Gastroesophageal sphincter (tissue), 4 donors: ENCODE data around the gene TOP2B. TPM values are rescaled to one million over a fixed set of nuclear protein-coding genes. Genes with fewer than 3 reads are reported as not detected.

ENCODE experiments used
- ATAC-seq: fragments of 150-250 bp; one replicate; pipeline ENCODE4 v1.9.1; 2016; ENCODE audit warnings: mild to moderate bottlenecking, moderate library complexity
- H3K27ac ChIP-seq, 4 donors: fragments of 200-600 bp; sonication (generic) in 3 of 4; 1 replicate in 3 of 4; 2 replicates in 1 of 4; pipeline ENCODE4 v1.5.1; 2016 to 2019
- H3K27me3 ChIP-seq: fragments of 200-600 bp; sonication (generic); one replicate; pipeline ENCODE4 v1.5.1; 2019
- H3K36me3 ChIP-seq, 2 donors: fragments of 200-600 bp; sonication (generic); one replicate each; pipeline ENCODE4 v1.5.1; 2019; ENCODE audit warnings: control low read depth in 1 of 2
- H3K4me1 ChIP-seq, 3 donors: fragments of 200-600 bp; sonication (generic); 1 replicate in 2 of 3; 2 replicates in 1 of 3; pipeline ENCODE4 v1.5.1; 2016 to 2019; ENCODE audit warnings: control low read depth in 2 of 3
- H3K4me3 ChIP-seq, 2 donors: fragments of 200-600 bp; sonication (generic); one replicate each; pipeline ENCODE4 v1.5.1; 2019; ENCODE audit warnings: mild to moderate bottlenecking in 1 of 2, moderate library complexity in 1 of 2
- H3K9me3 ChIP-seq, 3 donors: fragments of 200-600 bp; sonication (generic); one replicate each; pipeline ENCODE4 v1.5.1; 2017 to 2019; ENCODE audit warnings: control low read depth in 2 of 3
- EP300 ChIP-seq: sonication (generic); formaldehyde crosslinking; IDR thresholded peaks from one replicate; pipeline ENCODE4 v1.6.1; 2017; ENCODE audit warnings: antibody characterized with exemption, mild to moderate bottlenecking
- POLR2A ChIP-seq, 2 donors: fragments of 450-650 bp; IDR thresholded peaks; one replicate each; pipeline ENCODE4 v1.6.1; 2017; ENCODE audit warnings: antibody characterized with exemption in 2 of 2, mild to moderate bottlenecking in 2 of 2, moderate library complexity in 1 of 2
- POLR2AphosphoS5 ChIP-seq: sonication (generic); formaldehyde crosslinking; IDR thresholded peaks from one replicate; pipeline ENCODE4 v1.6.1; 2017; ENCODE audit warnings: antibody characterized with exemption
- WGBS, 2 donors: methylation state at CpG; one replicate each; pipeline ENCODE4 v1.1.5; 2018; ENCODE audit warnings: low coverage in 1 of 2; 5-methylcytosine and 5-hydroxymethylcytosine counted together
- total RNA-seq, 4 donors: library from RNA; depleted of rRNA; stranded (reverse); fragments of >200 nt; gene quantifications; one replicate each; pipeline ENCODE4 v1.1.0, GENCODE V29; 2016
- TF ChIP-seq, protein P1 (sequence below), 4 experiments: fragments of 200-600 bp in 2 of 4; fragments of 450-650 bp in 2 of 4; sonication (generic) in 1 of 4; IDR thresholded peaks; one replicate each; pipeline ENCODE4 v1.5.1; 2017 to 2019; ENCODE audit warnings: antibody characterized with exemption in 4 of 4, mild to moderate bottlenecking in 2 of 4, moderate library complexity in 2 of 4

TOP2B gene
- total RNA-seq, 4 donors from 2014 or later, result 109 to 149 (median 127) TPM

DNA sequence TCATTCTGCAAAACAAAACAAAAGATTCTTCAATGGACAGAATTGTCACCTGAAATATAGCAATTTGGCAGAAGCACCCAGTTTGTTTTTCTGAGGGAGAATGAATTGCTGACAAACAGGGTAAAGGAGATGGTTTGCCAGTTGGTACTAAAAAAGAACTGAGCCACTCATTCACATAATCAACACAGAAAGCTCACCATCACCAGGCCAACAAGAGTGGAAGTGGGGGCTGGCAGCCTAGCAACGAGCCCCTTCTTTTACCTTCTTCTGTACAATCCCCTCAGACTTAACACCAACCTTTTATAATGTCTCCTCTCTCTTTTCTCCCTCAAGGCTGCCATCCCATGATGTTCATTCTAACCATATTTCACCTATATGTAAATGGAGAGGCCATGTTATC, 5.9 kb downstream of the TOP2B start:
- no peak for ATAC-seq
- Histone ChIP-seq H3K27me3 (no peaks in the 10 kb centered on the region), H3K4me1 (peaks cover 14 to 88% (median 21%) of the 10 kb centered on the region in 3 donors), H3K27ac (no peak overlapping the region), H3K4me3 (no peak overlapping the region), H3K36me3 (no peaks in the 10 kb centered on the region), H3K9me3 (no peaks in the 10 kb centered on the region)
- WGBS, 2 donors, result 67 to 80% methylated on average over 1 of the region's 1 CpG
- TF ChIP-seq, protein P1, sequence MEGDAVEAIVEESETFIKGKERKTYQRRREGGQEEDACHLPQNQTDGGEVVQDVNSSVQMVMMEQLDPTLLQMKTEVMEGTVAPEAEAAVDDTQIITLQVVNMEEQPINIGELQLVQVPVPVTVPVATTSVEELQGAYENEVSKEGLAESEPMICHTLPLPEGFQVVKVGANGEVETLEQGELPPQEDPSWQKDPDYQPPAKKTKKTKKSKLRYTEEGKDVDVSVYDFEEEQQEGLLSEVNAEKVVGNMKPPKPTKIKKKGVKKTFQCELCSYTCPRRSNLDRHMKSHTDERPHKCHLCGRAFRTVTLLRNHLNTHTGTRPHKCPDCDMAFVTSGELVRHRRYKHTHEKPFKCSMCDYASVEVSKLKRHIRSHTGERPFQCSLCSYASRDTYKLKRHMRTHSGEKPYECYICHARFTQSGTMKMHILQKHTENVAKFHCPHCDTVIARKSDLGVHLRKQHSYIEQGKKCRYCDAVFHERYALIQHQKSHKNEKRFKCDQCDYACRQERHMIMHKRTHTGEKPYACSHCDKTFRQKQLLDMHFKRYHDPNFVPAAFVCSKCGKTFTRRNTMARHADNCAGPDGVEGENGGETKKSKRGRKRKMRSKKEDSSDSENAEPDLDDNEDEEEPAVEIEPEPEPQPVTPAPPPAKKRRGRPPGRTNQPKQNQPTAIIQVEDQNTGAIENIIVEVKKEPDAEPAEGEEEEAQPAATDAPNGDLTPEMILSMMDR (IDR thresholded peaks at IDR 0.05), result no peak
- TF ChIP-seq POLR2AphosphoS5 (no peak), POLR2A (IDR thresholded peaks at IDR 0.05) (no peak), EP300 (no peak)

DNA sequence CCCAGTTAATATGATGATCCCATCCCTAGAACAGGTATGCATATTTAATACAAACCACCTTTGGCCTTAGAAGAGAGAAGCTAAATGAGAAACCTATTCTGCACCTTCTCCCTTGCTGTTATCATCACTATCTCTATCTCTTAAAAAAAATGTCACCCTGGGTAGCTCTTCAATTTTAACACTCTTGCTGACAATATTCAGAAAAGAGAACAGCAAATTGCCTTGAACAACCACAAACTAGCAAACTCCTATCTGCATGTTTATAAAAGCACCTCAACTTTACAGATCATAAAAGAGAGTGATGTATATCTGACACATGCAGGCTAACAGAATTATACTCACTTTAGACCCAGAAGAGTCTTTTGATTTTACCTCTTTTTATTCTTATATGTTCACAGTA, 7.4 kb downstream of the TOP2B start:
- H3K4me3 ChIP-seq, result no peak overlapping the region
- no peak for TF ChIP-seq POLR2AphosphoS5
- TF ChIP-seq, protein P1 (IDR thresholded peaks at IDR 0.05), result no peak
- no peak for TF ChIP-seq EP300
- TF ChIP-seq POLR2A (IDR thresholded peaks at IDR 0.05), result no peak
- no peaks in the 10 kb centered on the region for H3K9me3 ChIP-seq
- no peaks in the 10 kb centered on the region for H3K36me3 ChIP-seq
- no peaks in the 10 kb centered on the region for H3K27me3 ChIP-seq
- ATAC-seq, result no peak
- no peak overlapping the region for H3K27ac ChIP-seq
- peaks cover 14 to 94% (median 23%) of the 10 kb centered on the region in 3 donors for H3K4me1 ChIP-seq

DNA sequence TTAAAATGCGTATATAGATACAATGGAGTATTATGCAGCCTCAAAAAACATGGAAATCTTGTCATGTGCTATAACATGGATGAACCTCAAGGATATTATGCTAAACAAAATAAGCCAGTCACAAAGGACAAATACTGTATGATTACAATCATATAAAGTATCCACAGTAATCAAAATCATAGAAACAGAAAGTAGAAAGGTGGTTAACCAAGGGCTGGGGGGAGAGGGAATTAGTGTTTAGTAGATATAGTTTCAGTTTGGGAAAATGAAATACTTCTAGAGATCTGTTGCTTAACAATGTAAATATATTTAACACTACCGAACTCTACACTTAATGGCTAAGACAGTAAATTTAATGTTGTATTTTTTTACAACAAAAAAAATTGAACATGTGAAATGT, 9.0 kb downstream of the TOP2B start:
- whole genome bisulfite sequencing, 2 donors, result 89 to 94% methylated on average over 2 of the region's 2 CpGs
- no peaks in the 10 kb centered on the region for H3K27me3 ChIP-seq
- H3K4me3 ChIP-seq, result no peak overlapping the region
- TF ChIP-seq, protein P1 (IDR thresholded peaks at IDR 0.05), result no peak
- TF ChIP-seq POLR2AphosphoS5 (no peak), POLR2A (IDR thresholded peaks at IDR 0.05) (no peak), EP300 (no peak)
- H3K4me1 ChIP-seq, result peaks cover 13 to 89% (median 14%) of the 10 kb centered on the region in 3 donors
- H3K27ac ChIP-seq, result no peak overlapping the region
- ATAC-seq, result no peak
- H3K9me3 ChIP-seq, result no peaks in the 10 kb centered on the region
- H3K36me3 ChIP-seq, result no peaks in the 10 kb centered on the region

DNA sequence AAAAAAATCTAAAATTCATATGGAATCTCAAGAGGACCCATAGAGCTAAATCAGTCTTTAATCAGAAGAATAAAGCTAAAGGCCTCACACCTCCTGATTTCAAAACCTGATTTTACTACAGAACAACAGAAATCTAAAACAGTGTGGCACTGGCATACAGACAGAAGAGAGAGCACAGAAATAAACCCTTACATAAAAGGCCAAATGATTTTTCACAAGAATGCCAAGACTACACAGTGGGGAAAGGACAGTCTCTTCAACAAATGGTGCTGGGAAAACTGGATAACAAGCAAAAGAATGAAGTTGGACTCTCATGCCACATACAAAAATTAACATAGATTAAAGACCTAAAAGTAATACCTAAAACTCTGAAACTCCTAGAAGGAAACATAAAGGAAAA, 10.1 kb downstream of the TOP2B start:
- H3K9me3 ChIP-seq, result peaks cover 0 to 7% (median 0%) of the 10 kb centered on the region in 3 donors
- no peak for ATAC-seq

DNA sequence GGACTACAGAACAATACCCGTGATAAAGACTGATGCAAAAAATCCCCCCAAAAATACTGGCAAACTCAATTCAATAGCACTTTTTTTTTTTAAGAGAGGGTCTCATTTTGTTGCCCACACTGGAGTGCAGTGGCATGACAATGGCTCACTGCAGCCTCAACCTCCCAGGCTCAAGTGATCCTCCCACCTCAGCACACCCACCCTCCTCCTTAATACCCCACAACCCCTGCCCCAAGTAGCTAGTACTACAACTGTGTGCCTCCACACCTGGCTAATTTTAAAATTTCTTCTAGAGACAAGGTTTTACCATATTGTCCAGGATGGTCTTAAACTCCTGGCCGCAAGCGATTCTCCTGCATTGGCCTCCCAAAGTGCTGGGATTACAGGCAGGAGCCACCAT, 11.4 kb downstream of the TOP2B start:
- TF ChIP-seq POLR2AphosphoS5, result no peak
- Histone ChIP-seq H3K9me3 (peaks cover 0 to 20% (median 0%) of the 10 kb centered on the region in 3 donors), H3K27ac (no peak overlapping the region), H3K4me1 (peaks cover 10 to 69% (median 14%) of the 10 kb centered on the region in 3 donors), H3K4me3 (no peak overlapping the region), H3K36me3 (no peaks in the 10 kb centered on the region), H3K27me3 (no peaks in the 10 kb centered on the region)
- no peak for ATAC-seq
- 74 to 92% methylated on average over 3 of the region's 3 CpGs for WGBS, 2 donors

More for the DNA sequence above, 10.1 kb downstream of the TOP2B start:
- Histone ChIP-seq H3K4me3 (no peak overlapping the region), H3K27ac (no peak overlapping the region), H3K36me3 (no peaks in the 10 kb centered on the region), H3K4me1 (peaks cover 13 to 78% (median 14%) of the 10 kb centered on the region in 3 donors), H3K27me3 (no peaks in the 10 kb centered on the region)
- TF ChIP-seq, protein P1 (IDR thresholded peaks at IDR 0.05), result no peak
- no peak for TF ChIP-seq POLR2A (IDR thresholded peaks at IDR 0.05)
- no peak for TF ChIP-seq EP300
- no peak for TF ChIP-seq POLR2AphosphoS5
